WTC11 (cell line): ENCODE data around the gene AKIRIN1. TPM values are rescaled to one million over a fixed set of nuclear protein-coding genes. Genes with fewer than 3 reads are reported as not detected.

Experiments
- ATAC-seq: fragments of 200-7000 bp; cut with Tn5 transposase; 2 replicates; pipeline ENCODE4 v1.10.0; 2021; ENCODE audit warnings: mild to moderate bottlenecking, moderate library complexity
- CTCF ChIA-PET: fragments of 300-600 bp; sonication (Branson Sonifier 250); formaldehyde crosslinking; loops from one replicate; lab custom pipeline; 2021; ENCODE audit warnings: antibody characterized with exemption; lab: Charles Lee
- POLR2A ChIA-PET: fragments of 350-600 bp; sonication (Branson Sonifier 250); formaldehyde crosslinking; loops from one replicate; lab custom pipeline; 2021; ENCODE audit warnings: antibody characterized with exemption; lab: Charles Lee
- DNase-seq: peaks from one replicate; pipeline ENCODE4 v3.0.0; 2021; ENCODE audit warnings: low spot score
- H3K27ac Mint-ChIP-seq: 2 replicates; pipeline ENCODE4 v1.8.0; 2021; ENCODE audit warnings: mixed read lengths
- H3K27me3 Mint-ChIP-seq: 2 replicates; pipeline ENCODE4 v1.8.0; 2021; ENCODE audit warnings: low read depth, mild to moderate bottlenecking, moderate library complexity, mixed read lengths
- H3K36me3 Mint-ChIP-seq: 2 replicates; pipeline ENCODE4 v1.8.0; 2021; ENCODE audit warnings: mixed read lengths
- H3K4me1 Mint-ChIP-seq: 2 replicates; pipeline ENCODE4 v1.8.0; 2022; ENCODE audit warnings: mixed read lengths
- H3K4me3 Mint-ChIP-seq: 2 replicates; pipeline ENCODE4 v1.8.0; 2021; ENCODE audit warnings: mild to moderate bottlenecking, moderate library complexity, mixed read lengths
- H3K9me3 Mint-ChIP-seq: 2 replicates; pipeline ENCODE4 v1.8.0; 2021; ENCODE audit warnings: mixed read lengths
- ELF4 ChIP-seq: sonication (generic); formaldehyde crosslinking; IDR thresholded peaks from 2 replicates; pipeline ENCODE4 v1.8.1; 2022; ENCODE audit warnings: low read depth, mild to moderate bottlenecking, moderate library complexity, missing genetic modification reagents
- GTF2I ChIP-seq: fragments of 250-450 bp; sonication (Bioruptor Pico); conservative IDR thresholded peaks from 2 replicates; pipeline ENCODE4 v1.4.0; 2021; ENCODE audit warnings: mild to moderate bottlenecking
- NR3C1 ChIP-seq: sonication (generic); formaldehyde crosslinking; conservative IDR thresholded peaks from 2 replicates; pipeline ENCODE4 v1.8.1; 2023; ENCODE audit warnings: low read depth, mild to moderate bottlenecking, missing genetic modification reagents
- PRRX2 ChIP-seq: fragments of 250-450 bp; sonication (Bioruptor Pico); IDR thresholded peaks from 2 replicates; pipeline ENCODE4 v1.8.0; 2021; ENCODE audit warnings: mild to moderate bottlenecking
- SMAD3 ChIP-seq: sonication (generic); formaldehyde crosslinking; IDR thresholded peaks from 2 replicates; pipeline ENCODE4 v1.8.0; 2022; ENCODE audit warnings: missing genetic modification reagents, mild to moderate bottlenecking, borderline replicate concordance
- TCF7 ChIP-seq: sonication (generic); formaldehyde crosslinking; IDR thresholded peaks from 2 replicates; pipeline ENCODE4 v1.8.0; 2022; ENCODE audit warnings: mild to moderate bottlenecking, low read depth, missing genetic modification reagents, moderate library complexity
- TEAD1 ChIP-seq: sonication (generic); formaldehyde crosslinking; IDR thresholded peaks from 2 replicates; pipeline ENCODE4 v1.8.0; 2022; ENCODE audit warnings: mild to moderate bottlenecking, missing genetic modification reagents
- TP53 ChIP-seq: sonication (generic); formaldehyde crosslinking; IDR thresholded peaks from 2 replicates; pipeline ENCODE4 v1.8.1; 2023; ENCODE audit warnings: mild to moderate bottlenecking, missing genetic modification reagents
- ZNF121 ChIP-seq: sonication (generic); formaldehyde crosslinking; IDR thresholded peaks from 2 replicates; pipeline ENCODE4 v1.8.0; 2023; ENCODE audit warnings: missing genetic modification reagents
- ZNF138 ChIP-seq: sonication (generic); formaldehyde crosslinking; conservative IDR thresholded peaks from 2 replicates; pipeline ENCODE4 v1.8.1; 2022; ENCODE audit warnings: mild to moderate bottlenecking, moderate library complexity, missing genetic modification reagents
- ZNF219 ChIP-seq: sonication (generic); formaldehyde crosslinking; IDR thresholded peaks from 2 replicates; pipeline ENCODE4 v1.8.0; 2023; ENCODE audit warnings: missing genetic modification reagents, mild to moderate bottlenecking, borderline replicate concordance
- ZNF232 ChIP-seq: sonication (generic); formaldehyde crosslinking; IDR thresholded peaks from 2 replicates; pipeline ENCODE4 v1.8.0; 2022; ENCODE audit warnings: mild to moderate bottlenecking, missing genetic modification reagents
- total RNA-seq: library from RNA; stranded (reverse); gene quantifications from 3 replicates; pipeline ENCODE4 v1.2.3, GENCODE V29; 2021
- TF ChIP-seq, protein P1 (sequence below): sonication (generic); formaldehyde crosslinking; IDR thresholded peaks from 2 replicates; pipeline ENCODE4 v1.8.1; 2022; ENCODE audit warnings: low read depth, missing genetic modification reagents, borderline replicate concordance
- TF ChIP-seq, protein P2 (sequence below): sonication (generic); formaldehyde crosslinking; IDR thresholded peaks from 2 replicates; pipeline ENCODE4 v1.8.0; 2022; ENCODE audit warnings: mild to moderate bottlenecking, missing genetic modification reagents
- TF ChIP-seq, protein P3 (sequence below): sonication (generic); formaldehyde crosslinking; conservative IDR thresholded peaks from 2 replicates; pipeline ENCODE4 v1.8.1; 2023; ENCODE audit warnings: mild to moderate bottlenecking, low read depth, missing genetic modification reagents, moderate library complexity
- TF ChIP-seq, protein P4 (sequence below): fragments of 250-450 bp; sonication (Bioruptor Pico); IDR thresholded peaks from 2 replicates; pipeline ENCODE4 v1.9.0; 2021; ENCODE audit warnings: mild to moderate bottlenecking
- TF ChIP-seq, protein P5 (sequence below): sonication (generic); formaldehyde crosslinking; IDR thresholded peaks from 2 replicates; pipeline ENCODE4 v1.8.0; 2023; ENCODE audit warnings: missing genetic modification reagents, mild to moderate bottlenecking, borderline replicate concordance

Gene AKIRIN1
- total RNA-seq, 1 experiment from 2014 or later = 183 TPM

DNA sequence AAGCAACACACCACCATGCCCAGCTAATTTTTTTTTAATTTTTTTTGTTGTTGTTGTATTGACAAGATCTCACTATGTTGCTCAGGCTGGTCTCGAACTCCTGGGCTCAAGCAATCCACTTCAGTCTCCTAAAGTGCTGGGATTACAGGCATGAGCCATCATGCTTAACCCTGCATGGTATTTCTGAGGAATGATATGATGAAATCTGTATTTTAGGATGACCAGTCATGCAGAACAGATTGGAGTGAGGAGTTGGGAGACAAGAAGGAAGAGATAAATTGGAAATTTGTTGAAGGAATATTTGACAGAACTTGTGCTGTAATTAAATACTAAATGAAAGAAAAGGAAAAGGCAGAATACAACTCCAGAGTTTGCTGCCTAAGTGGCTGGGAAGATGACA is 30.4 kb downstream of the AKIRIN1 start:
- TF ChIP-seq PRRX2 (CRISPR knock-in tag) (no peak), ZNF219 (CRISPR knock-in tag) (no peak), ZNF121 (CRISPR knock-in tag) (no peak), TCF7 (CRISPR knock-in tag) (no peak), GTF2I (no peak), SMAD3 (CRISPR knock-in tag) (no peak), NR3C1 (no peak), ZNF138 (CRISPR knock-in tag) (no peak), ELF4 (CRISPR knock-in tag) (no peak)
- TF ChIP-seq, protein P1, sequence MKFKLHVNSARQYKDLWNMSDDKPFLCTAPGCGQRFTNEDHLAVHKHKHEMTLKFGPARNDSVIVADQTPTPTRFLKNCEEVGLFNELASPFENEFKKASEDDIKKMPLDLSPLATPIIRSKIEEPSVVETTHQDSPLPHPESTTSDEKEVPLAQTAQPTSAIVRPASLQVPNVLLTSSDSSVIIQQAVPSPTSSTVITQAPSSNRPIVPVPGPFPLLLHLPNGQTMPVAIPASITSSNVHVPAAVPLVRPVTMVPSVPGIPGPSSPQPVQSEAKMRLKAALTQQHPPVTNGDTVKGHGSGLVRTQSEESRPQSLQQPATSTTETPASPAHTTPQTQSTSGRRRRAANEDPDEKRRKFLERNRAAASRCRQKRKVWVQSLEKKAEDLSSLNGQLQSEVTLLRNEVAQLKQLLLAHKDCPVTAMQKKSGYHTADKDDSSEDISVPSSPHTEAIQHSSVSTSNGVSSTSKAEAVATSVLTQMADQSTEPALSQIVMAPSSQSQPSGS (CRISPR knock-in tag) = no peak
- TF ChIP-seq, protein P2, sequence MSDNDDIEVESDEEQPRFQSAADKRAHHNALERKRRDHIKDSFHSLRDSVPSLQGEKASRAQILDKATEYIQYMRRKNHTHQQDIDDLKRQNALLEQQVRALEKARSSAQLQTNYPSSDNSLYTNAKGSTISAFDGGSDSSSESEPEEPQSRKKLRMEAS = no peak
- Mint-ChIP-seq H3K27ac (no peak overlapping the region; the same call in 1 of the 2 replicates), H3K27me3 (peaks cover 3% of the 10 kb centered on the region; the same call in 1 of the 2 replicates), H3K4me3 (no peak overlapping the region), H3K4me1 (peaks cover 24% of the 10 kb centered on the region), H3K36me3 (no peaks in the 10 kb centered on the region), H3K9me3 (peaks cover 5% of the 10 kb centered on the region)
- DNase-seq (no peak), ATAC-seq (no peak)
- POLR2A ChIA-PET = no interaction called here
- CTCF ChIA-PET = no interaction called here

DNA sequence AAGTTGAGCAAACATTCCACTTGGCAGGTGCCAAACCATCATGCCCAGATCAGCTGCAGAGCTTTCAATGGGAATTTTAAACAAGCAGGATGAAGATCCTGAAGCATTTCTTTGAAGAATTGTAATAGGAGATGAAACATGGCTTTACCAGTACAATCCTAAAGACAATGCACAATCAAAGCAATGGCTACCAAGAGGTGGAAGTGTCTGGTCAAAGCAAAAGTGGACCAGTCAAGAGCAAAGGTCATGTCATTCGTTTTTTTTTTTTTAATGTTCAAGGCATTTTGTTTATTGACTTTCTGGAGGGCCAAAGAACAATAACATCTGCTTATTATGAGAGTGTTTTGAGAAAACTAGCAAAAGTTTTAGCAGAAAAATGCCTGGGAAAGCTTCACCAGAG is 32.1 kb downstream of the AKIRIN1 start:
- CTCF ChIA-PET = no interaction called here
- TF ChIP-seq ZNF232 (CRISPR knock-in tag) (no peak), TP53 (no peak), ZNF121 (CRISPR knock-in tag) (no peak), TEAD1 (no peak)
- TF ChIP-seq, protein P3, sequence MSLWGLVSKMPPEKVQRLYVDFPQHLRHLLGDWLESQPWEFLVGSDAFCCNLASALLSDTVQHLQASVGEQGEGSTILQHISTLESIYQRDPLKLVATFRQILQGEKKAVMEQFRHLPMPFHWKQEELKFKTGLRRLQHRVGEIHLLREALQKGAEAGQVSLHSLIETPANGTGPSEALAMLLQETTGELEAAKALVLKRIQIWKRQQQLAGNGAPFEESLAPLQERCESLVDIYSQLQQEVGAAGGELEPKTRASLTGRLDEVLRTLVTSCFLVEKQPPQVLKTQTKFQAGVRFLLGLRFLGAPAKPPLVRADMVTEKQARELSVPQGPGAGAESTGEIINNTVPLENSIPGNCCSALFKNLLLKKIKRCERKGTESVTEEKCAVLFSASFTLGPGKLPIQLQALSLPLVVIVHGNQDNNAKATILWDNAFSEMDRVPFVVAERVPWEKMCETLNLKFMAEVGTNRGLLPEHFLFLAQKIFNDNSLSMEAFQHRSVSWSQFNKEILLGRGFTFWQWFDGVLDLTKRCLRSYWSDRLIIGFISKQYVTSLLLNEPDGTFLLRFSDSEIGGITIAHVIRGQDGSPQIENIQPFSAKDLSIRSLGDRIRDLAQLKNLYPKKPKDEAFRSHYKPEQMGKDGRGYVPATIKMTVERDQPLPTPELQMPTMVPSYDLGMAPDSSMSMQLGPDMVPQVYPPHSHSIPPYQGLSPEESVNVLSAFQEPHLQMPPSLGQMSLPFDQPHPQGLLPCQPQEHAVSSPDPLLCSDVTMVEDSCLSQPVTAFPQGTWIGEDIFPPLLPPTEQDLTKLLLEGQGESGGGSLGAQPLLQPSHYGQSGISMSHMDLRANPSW (CRISPR knock-in tag) = no peak
- TF ChIP-seq, protein P4, sequence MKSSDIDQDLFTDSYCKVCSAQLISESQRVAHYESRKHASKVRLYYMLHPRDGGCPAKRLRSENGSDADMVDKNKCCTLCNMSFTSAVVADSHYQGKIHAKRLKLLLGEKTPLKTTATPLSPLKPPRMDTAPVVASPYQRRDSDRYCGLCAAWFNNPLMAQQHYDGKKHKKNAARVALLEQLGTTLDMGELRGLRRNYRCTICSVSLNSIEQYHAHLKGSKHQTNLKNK = no peak
- TF ChIP-seq, protein P5, sequence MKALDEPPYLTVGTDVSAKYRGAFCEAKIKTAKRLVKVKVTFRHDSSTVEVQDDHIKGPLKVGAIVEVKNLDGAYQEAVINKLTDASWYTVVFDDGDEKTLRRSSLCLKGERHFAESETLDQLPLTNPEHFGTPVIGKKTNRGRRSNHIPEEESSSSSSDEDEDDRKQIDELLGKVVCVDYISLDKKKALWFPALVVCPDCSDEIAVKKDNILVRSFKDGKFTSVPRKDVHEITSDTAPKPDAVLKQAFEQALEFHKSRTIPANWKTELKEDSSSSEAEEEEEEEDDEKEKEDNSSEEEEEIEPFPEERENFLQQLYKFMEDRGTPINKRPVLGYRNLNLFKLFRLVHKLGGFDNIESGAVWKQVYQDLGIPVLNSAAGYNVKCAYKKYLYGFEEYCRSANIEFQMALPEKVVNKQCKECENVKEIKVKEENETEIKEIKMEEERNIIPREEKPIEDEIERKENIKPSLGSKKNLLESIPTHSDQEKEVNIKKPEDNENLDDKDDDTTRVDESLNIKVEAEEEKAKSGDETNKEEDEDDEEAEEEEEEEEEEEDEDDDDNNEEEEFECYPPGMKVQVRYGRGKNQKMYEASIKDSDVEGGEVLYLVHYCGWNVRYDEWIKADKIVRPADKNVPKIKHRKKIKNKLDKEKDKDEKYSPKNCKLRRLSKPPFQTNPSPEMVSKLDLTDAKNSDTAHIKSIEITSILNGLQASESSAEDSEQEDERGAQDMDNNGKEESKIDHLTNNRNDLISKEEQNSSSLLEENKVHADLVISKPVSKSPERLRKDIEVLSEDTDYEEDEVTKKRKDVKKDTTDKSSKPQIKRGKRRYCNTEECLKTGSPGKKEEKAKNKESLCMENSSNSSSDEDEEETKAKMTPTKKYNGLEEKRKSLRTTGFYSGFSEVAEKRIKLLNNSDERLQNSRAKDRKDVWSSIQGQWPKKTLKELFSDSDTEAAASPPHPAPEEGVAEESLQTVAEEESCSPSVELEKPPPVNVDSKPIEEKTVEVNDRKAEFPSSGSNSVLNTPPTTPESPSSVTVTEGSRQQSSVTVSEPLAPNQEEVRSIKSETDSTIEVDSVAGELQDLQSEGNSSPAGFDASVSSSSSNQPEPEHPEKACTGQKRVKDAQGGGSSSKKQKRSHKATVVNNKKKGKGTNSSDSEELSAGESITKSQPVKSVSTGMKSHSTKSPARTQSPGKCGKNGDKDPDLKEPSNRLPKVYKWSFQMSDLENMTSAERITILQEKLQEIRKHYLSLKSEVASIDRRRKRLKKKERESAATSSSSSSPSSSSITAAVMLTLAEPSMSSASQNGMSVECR = no peak
- TF ChIP-seq, all 79 proteins: peak for 0
- POLR2A ChIA-PET = no interaction called here
- H3K27ac Mint-ChIP-seq = no peak overlapping the region
- peaks cover 10% of the 10 kb centered on the region for H3K4me1 Mint-ChIP-seq
- peaks cover 5% of the 10 kb centered on the region for H3K9me3 Mint-ChIP-seq
- ATAC-seq (no peak), DNase-seq (no peak)
- peaks cover 3% of the 10 kb centered on the region; the same call in 1 of the 2 replicates for H3K27me3 Mint-ChIP-seq
- peaks cover 3% of the 10 kb centered on the region; the same call in 1 of the 2 replicates for H3K36me3 Mint-ChIP-seq
- no peak overlapping the region for H3K4me3 Mint-ChIP-seq
